Mesenchymal stem cell (in vitro differentiated cells and primary cell): ENCODE data around the gene RBMS3.

Source experiments
- DNase-seq: peaks from one replicate; pipeline ENCODE4 v3.0.0-alpha.2; 2013
- H2AFZ ChIP-seq: one replicate; pipeline ENCODE4 v1.6.1; 2013; ENCODE audit warnings: low read depth, mild to moderate bottlenecking, control low read depth, inconsistent platforms, low read length, moderate library complexity
- H2AK5ac ChIP-seq: 2 replicates; pipeline ENCODE4 v1.6.1; 2013; ENCODE audit warnings: low read length, moderate library complexity, mild to moderate bottlenecking, inconsistent platforms; ENCODE audit not compliant: severe bottlenecking
- H2BK120ac ChIP-seq: one replicate; pipeline ENCODE4 v1.6.1; 2013; ENCODE audit warnings: low read depth, mild to moderate bottlenecking, inconsistent platforms, low read length, moderate library complexity
- H2BK12ac ChIP-seq, 2 experiments: one replicate each; pipeline ENCODE4 v1.6.1; 2013; ENCODE audit warnings: inconsistent platforms in 2 of 2, low read length in 2 of 2, mild to moderate bottlenecking in 2 of 2, moderate library complexity in 2 of 2, control low read depth in 1 of 2
- H2BK15ac ChIP-seq: one replicate; pipeline ENCODE4 v1.6.1; 2013; ENCODE audit warnings: mild to moderate bottlenecking, low read depth, inconsistent platforms; ENCODE audit not compliant: poor library complexity, severe bottlenecking
- H2BK5ac ChIP-seq: 2 replicates; pipeline ENCODE4 v1.6.1; 2013; ENCODE audit warnings: low read depth, mild to moderate bottlenecking, low read length, control low read depth, inconsistent platforms; ENCODE audit not compliant: poor library complexity, severe bottlenecking
- H3K14ac ChIP-seq, 2 experiments: one replicate each; pipeline ENCODE4 v1.6.1; 2013; ENCODE audit warnings: inconsistent platforms in 2 of 2, low read length in 2 of 2, control low read depth in 1 of 2, mild to moderate bottlenecking in 1 of 2, moderate library complexity in 1 of 2
- H3K18ac ChIP-seq, 2 experiments: one replicate each; pipeline ENCODE4 v1.6.1; 2013; ENCODE audit warnings: inconsistent platforms in 2 of 2, low read length in 2 of 2, control low read depth in 1 of 2, low read depth in 1 of 2, mild to moderate bottlenecking in 1 of 2
- H3K23ac ChIP-seq, 2 experiments: one replicate each; pipeline ENCODE4 v1.6.1; 2013; ENCODE audit warnings: inconsistent platforms in 2 of 2, low read length in 2 of 2, mild to moderate bottlenecking in 2 of 2, moderate library complexity in 2 of 2, control low read depth in 1 of 2
- H3K27ac ChIP-seq: 2 replicates; pipeline ENCODE4 v1.5.1; 2013; ENCODE audit warnings: mild to moderate bottlenecking, moderate library complexity, low read length, control low read depth, inconsistent platforms; ENCODE audit not compliant: poor library complexity, severe bottlenecking
- H3K27me3 ChIP-seq, 2 experiments: 2 replicates each; pipeline versions ENCODE4 v1.6.1 to v1.7.0; 2013; ENCODE audit warnings: low read length in 2 of 2, mild to moderate bottlenecking in 2 of 2, moderate library complexity in 2 of 2, control low read depth in 1 of 2, inconsistent platforms in 1 of 2; ENCODE audit not compliant: control insufficient read depth in 1 of 2, insufficient read depth in 1 of 2
- H3K36me3 ChIP-seq, 2 experiments: 2 replicates each; pipeline versions ENCODE4 v1.6.1 to v1.7.0; 2013; ENCODE audit warnings: low read length in 2 of 2, control low read depth in 1 of 2, inconsistent platforms in 1 of 2, low read depth in 1 of 2, mild to moderate bottlenecking in 1 of 2; ENCODE audit not compliant: insufficient read depth in 2 of 2, control insufficient read depth in 1 of 2
- H3K4ac ChIP-seq, 2 experiments: one replicate each; pipeline ENCODE4 v1.6.1; 2013; ENCODE audit warnings: inconsistent platforms in 2 of 2, low read length in 2 of 2, mild to moderate bottlenecking in 2 of 2, moderate library complexity in 2 of 2, control low read depth in 1 of 2, low read depth in 1 of 2
- H3K4me1 ChIP-seq: 2 replicates; pipeline ENCODE4 v1.6.1; 2013; ENCODE audit warnings: low read depth, low read length, control low read depth; ENCODE audit not compliant: control insufficient read depth, insufficient read depth
- H3K4me2 ChIP-seq: 2 replicates; pipeline ENCODE4 v1.6.1; 2013; ENCODE audit warnings: low read length, mild to moderate bottlenecking, inconsistent platforms; ENCODE audit not compliant: poor library complexity, severe bottlenecking
- H3K4me3 ChIP-seq, 2 experiments: 2 replicates each; pipeline versions ENCODE4 v1.5.1 to v1.7.0; 2013; ENCODE audit warnings: low read length in 2 of 2, mild to moderate bottlenecking in 2 of 2, control low read depth in 1 of 2, low read depth in 1 of 2; ENCODE audit not compliant: insufficient read depth in 1 of 2
- H3K79me1 ChIP-seq: replicated peaks from 2 replicates; pipeline ENCODE4 v1.6.1; 2013; ENCODE audit warnings: mild to moderate bottlenecking, control low read depth, low read length, inconsistent platforms; ENCODE audit not compliant: poor library complexity, severe bottlenecking
- H3K9ac ChIP-seq: 2 replicates; pipeline ENCODE4 v1.7.0; 2013; ENCODE audit warnings: mild to moderate bottlenecking, low read length, moderate library complexity
- H3K9me3 ChIP-seq: 2 replicates; pipeline ENCODE4 v1.7.0; 2013; ENCODE audit warnings: mild to moderate bottlenecking, low read length; ENCODE audit not compliant: control insufficient read depth
- H4K8ac ChIP-seq: one replicate; pipeline ENCODE4 v1.6.1; 2013; ENCODE audit warnings: inconsistent platforms, mild to moderate bottlenecking, low read length, moderate library complexity
- H4K91ac ChIP-seq: one replicate; pipeline ENCODE4 v1.6.1; 2013; ENCODE audit warnings: mild to moderate bottlenecking, low read length, inconsistent platforms
- WGBS: methylation state at CpG from one replicate; pipeline ENCODE4 v1.1.7; 2013; ENCODE audit warnings: mixed read lengths; 5-methylcytosine and 5-hydroxymethylcytosine counted together

RBMS3 gene

GRCh38 chr3:29919571-29919970 lies 638.7 kb downstream of the RBMS3 start:
- no peak overlapping the region for H3K4ac ChIP-seq
- no peak for DNase-seq

GRCh38 chr3:29922992-29923746 lies 642.3 kb downstream of the RBMS3 start:
- Histone ChIP-seq H3K4me3 (no peak overlapping the region), H3K4me2 (no peak overlapping the region), H3K23ac (no peak overlapping the region), H2BK5ac (no peak overlapping the region), H2BK12ac (no peak overlapping the region), H2BK120ac (no peak overlapping the region), H3K27me3 (no peaks in the 10 kb centered on the region), H2BK15ac (no peak overlapping the region), H2AFZ (no peak overlapping the region), H3K79me1 (peaks cover 2% of the 10 kb centered on the region), H3K36me3 (peaks cover 0 to 2% of the 10 kb centered on the region in 2 experiments), H3K4me1 (no peaks in the 10 kb centered on the region), H3K4ac (no peak overlapping the region), H3K27ac (peak overlapping the region; percentile 51), H3K9ac (no peak overlapping the region), H3K14ac (no peak overlapping the region), H4K8ac (no peak overlapping the region), H2AK5ac (no peak overlapping the region), H3K18ac (no peak overlapping the region), H3K9me3 (no peaks in the 10 kb centered on the region), H4K91ac (no peak overlapping the region)
- DNase-seq: peak; percentile 93
- WGBS: 0% methylated on average over 3 of the region's 5 CpGs

More at GRCh38 chr3:29919571-29919970, 638.7 kb downstream of the RBMS3 start:
- no peak overlapping the region for H3K27ac ChIP-seq
- no peak overlapping the region for H2BK12ac ChIP-seq
- no peaks in the 10 kb centered on the region for H3K27me3 ChIP-seq
- H3K4me2 ChIP-seq: no peak overlapping the region
- H3K4me3 ChIP-seq: no peak overlapping the region
- H2BK15ac ChIP-seq: no peak overlapping the region
- no peak overlapping the region for H2BK120ac ChIP-seq
- H3K36me3 ChIP-seq: peaks cover 0 to 2% of the 10 kb centered on the region in 2 experiments
- no peak overlapping the region for H3K23ac ChIP-seq
- no peak overlapping the region for H2AFZ ChIP-seq
- H4K8ac ChIP-seq: no peak overlapping the region
- peak overlapping the region in 1 of 2 experiments; percentile 54 for H3K18ac ChIP-seq
- H3K79me1 ChIP-seq: peaks cover 2% of the 10 kb centered on the region
- H2AK5ac ChIP-seq: no peak overlapping the region
- H3K9ac ChIP-seq: no peak overlapping the region
- H2BK5ac ChIP-seq: no peak overlapping the region
- H3K14ac ChIP-seq: no peak overlapping the region
- 90% methylated on average over 1 of the region's 1 CpG for WGBS
- H3K9me3 ChIP-seq: no peaks in the 10 kb centered on the region
- no peak overlapping the region for H4K91ac ChIP-seq
- no peaks in the 10 kb centered on the region for H3K4me1 ChIP-seq

- H3K4me3 ChIP-seq: no peak overlapping the region
- peak; percentile 32 for DNase-seq
- H2BK15ac ChIP-seq: no peak overlapping the region
- H3K23ac ChIP-seq: no peak overlapping the region
- H3K4ac ChIP-seq: no peak overlapping the region
- H3K27me3 ChIP-seq: no peaks in the 10 kb centered on the region
- H3K4me2 ChIP-seq: no peak overlapping the region
- no peaks in the 10 kb centered on the region for H3K9me3 ChIP-seq
- H2AK5ac ChIP-seq: no peak overlapping the region
- H3K14ac ChIP-seq: no peak overlapping the region
- H3K18ac ChIP-seq: peak overlapping the region in 1 of 2 experiments; percentile 33
- H2BK5ac ChIP-seq: no peak overlapping the region
- no peak overlapping the region for H2BK12ac ChIP-seq
- peaks cover 2% of the 10 kb centered on the region for H3K79me1 ChIP-seq
- WGBS: 94% methylated on average over 8 of the region's 10 CpGs
- peak overlapping the region; percentile 71 for H3K9ac ChIP-seq
- H3K36me3 ChIP-seq: no peaks in the 10 kb centered on the region
- no peak overlapping the region for H4K91ac ChIP-seq
- H3K4me1 ChIP-seq: no peaks in the 10 kb centered on the region
- no peak overlapping the region for H2AFZ ChIP-seq
- no peak overlapping the region for H4K8ac ChIP-seq
- no peak overlapping the region for H2BK120ac ChIP-seq
- peak overlapping the region; percentile 71 for H3K27ac ChIP-seq
Measured at GRCh38 chr3:29924783-29925561, 644.1 kb downstream of the RBMS3 start.

- Histone ChIP-seq H3K4me1 (no peaks in the 10 kb centered on the region), H3K4me2 (no peak overlapping the region), H4K91ac (no peak overlapping the region), H2BK120ac (no peak overlapping the region), H4K8ac (no peak overlapping the region), H2BK12ac (no peak overlapping the region), H3K18ac (no peak overlapping the region), H3K36me3 (no peaks in the 10 kb centered on the region), H3K9ac (no peak overlapping the region), H2BK15ac (no peak overlapping the region), H3K14ac (no peak overlapping the region), H3K27me3 (no peaks in the 10 kb centered on the region), H2AFZ (no peak overlapping the region), H2BK5ac (no peak overlapping the region), H3K23ac (no peak overlapping the region), H3K9me3 (no peaks in the 10 kb centered on the region), H3K4me3 (no peak overlapping the region), H3K27ac (no peak overlapping the region), H3K79me1 (peaks cover 2% of the 10 kb centered on the region), H3K4ac (no peak overlapping the region), H2AK5ac (no peak overlapping the region)
- DNase-seq: peak; percentile 23
- 58% methylated on average over 2 of the region's 2 CpGs for WGBS
Measured at GRCh38 chr3:29926378-29926777, 645.5 kb downstream of the RBMS3 start.
